ENCODE data around the gene HOXA3.

Gene HOXA3

GRCh38 chr7:27140126-27140857, 12.1 kb downstream of the HOXA3 start:
- no peaks in the 10 kb centered on the region for H4K20me1 ChIP-seq (ENCODE audit: control insufficient read depth, insufficient read depth, low read depth, low read length)
- H3K9me2 ChIP-seq (replicated peaks; ENCODE audit: control insufficient read depth, low read length) = no peaks in the 10 kb centered on the region
- H3K9me3 ChIP-seq (ENCODE audit: control insufficient read depth, insufficient read depth, low read length) = no peaks in the 10 kb centered on the region
- no peak overlapping the region for H3K4me3 ChIP-seq (ENCODE audit: low read length)
- H3K27me3 ChIP-seq (ENCODE audit: control insufficient read depth, low read length) = peaks cover 42% of the 10 kb centered on the region
- no peaks in the 10 kb centered on the region for H3F3A ChIP-seq (ENCODE audit: control insufficient read depth, insufficient read depth)
- H3K4me2 ChIP-seq (ENCODE audit: low read length) = no peak overlapping the region
- H3K27ac ChIP-seq (ENCODE audit: low read depth, low read length) = no peak overlapping the region
- no peaks in the 10 kb centered on the region for H3K36me3 ChIP-seq (ENCODE audit: control insufficient read depth, low read length)
- no peaks in the 10 kb centered on the region for H3K79me2 ChIP-seq (ENCODE audit: control insufficient read depth, low read length)
- 0 out of 2 replicates have a peak, but pooled peaks cover 5% of the 10 kb centered on the region for H3K4me1 ChIP-seq (ENCODE audit: control insufficient read depth, low read length)
- TF ChIP-seq EZH2phosphoT487 (IDR thresholded peaks at IDR 0.05; ENCODE audit: borderline replicate concordance, low read length) = no peak

- Histone ChIP-seq H4K20me1 (ENCODE audit: control insufficient read depth, insufficient read depth, low read depth, low read length) (no peaks in the 10 kb centered on the region), H3K9me2 (replicated peaks; ENCODE audit: control insufficient read depth, low read length) (no peaks in the 10 kb centered on the region), H3K27ac (ENCODE audit: low read depth, low read length) (no peak overlapping the region), H3K9me3 (ENCODE audit: control insufficient read depth, insufficient read depth, low read length) (no peaks in the 10 kb centered on the region), H3K4me3 (ENCODE audit: low read length) (no peak overlapping the region), H3F3A (ENCODE audit: control insufficient read depth, insufficient read depth) (no peaks in the 10 kb centered on the region), H3K4me2 (ENCODE audit: low read length) (no peak overlapping the region), H3K4me1 (ENCODE audit: control insufficient read depth, low read length) (no peaks in the 10 kb centered on the region), H3K27me3 (ENCODE audit: control insufficient read depth, low read length) (peaks cover 46% of the 10 kb centered on the region), H3K36me3 (ENCODE audit: control insufficient read depth, low read length) (no peaks in the 10 kb centered on the region), H3K79me2 (ENCODE audit: control insufficient read depth, low read length) (no peaks in the 10 kb centered on the region)
- TF ChIP-seq CTCF (IDR thresholded peaks at IDR 0.05; ENCODE audit: low read depth, low read length, poor library complexity, severe bottlenecking) (no peak), EZH2phosphoT487 (IDR thresholded peaks at IDR 0.05; ENCODE audit: borderline replicate concordance, low read length) (no peak)
These were observed 12.9 kb downstream of the HOXA3 start for GRCh38 chr7:27139334-27140125.

- Histone ChIP-seq H3K36me3 (ENCODE audit: control insufficient read depth, low read length) (no peaks in the 10 kb centered on the region), H3K4me2 (ENCODE audit: low read length) (no peak overlapping the region), H3K27me3 (ENCODE audit: control insufficient read depth, low read length) (peaks cover 50% of the 10 kb centered on the region), H3K9me3 (ENCODE audit: control insufficient read depth, insufficient read depth, low read length) (no peaks in the 10 kb centered on the region), H4K20me1 (ENCODE audit: control insufficient read depth, insufficient read depth, low read depth, low read length) (no peaks in the 10 kb centered on the region), H3F3A (ENCODE audit: control insufficient read depth, insufficient read depth) (no peaks in the 10 kb centered on the region), H3K9me2 (replicated peaks; ENCODE audit: control insufficient read depth, low read length) (no peaks in the 10 kb centered on the region), H3K27ac (ENCODE audit: low read depth, low read length) (no peak overlapping the region), H3K4me3 (ENCODE audit: low read length) (no peak overlapping the region), H3K4me1 (ENCODE audit: control insufficient read depth, low read length) (no peaks in the 10 kb centered on the region), H3K79me2 (ENCODE audit: control insufficient read depth, low read length) (no peaks in the 10 kb centered on the region)
- TF ChIP-seq CTCF (IDR thresholded peaks at IDR 0.05; ENCODE audit: low read depth, low read length, poor library complexity, severe bottlenecking) = no peak
- no peak for TF ChIP-seq EZH2phosphoT487 (IDR thresholded peaks at IDR 0.05; ENCODE audit: borderline replicate concordance, low read length)
These were observed 13.4 kb downstream of the HOXA3 start for GRCh38 chr7:27138985-27139333.

- H3K27me3 ChIP-seq (ENCODE audit: control insufficient read depth, low read length) = peaks cover 55% of the 10 kb centered on the region
- H3K9me3 ChIP-seq (ENCODE audit: control insufficient read depth, insufficient read depth, low read length) = no peaks in the 10 kb centered on the region
- H3K9me2 ChIP-seq (replicated peaks; ENCODE audit: control insufficient read depth, low read length) = no peaks in the 10 kb centered on the region
- no peak overlapping the region for H3K4me2 ChIP-seq (ENCODE audit: low read length)
- no peaks in the 10 kb centered on the region for H4K20me1 ChIP-seq (ENCODE audit: control insufficient read depth, insufficient read depth, low read depth, low read length)
- H3K79me2 ChIP-seq (ENCODE audit: control insufficient read depth, low read length) = no peaks in the 10 kb centered on the region
- TF ChIP-seq EZH2phosphoT487 (IDR thresholded peaks at IDR 0.05; ENCODE audit: borderline replicate concordance, low read length) (no peak), CTCF (IDR thresholded peaks at IDR 0.05; ENCODE audit: low read depth, low read length, poor library complexity, severe bottlenecking) (no peak)
- no peaks in the 10 kb centered on the region for H3K36me3 ChIP-seq (ENCODE audit: control insufficient read depth, low read length)
- no peaks in the 10 kb centered on the region for H3F3A ChIP-seq (ENCODE audit: control insufficient read depth, insufficient read depth)
- H3K4me3 ChIP-seq (ENCODE audit: low read length) = no peak overlapping the region
- H3K27ac ChIP-seq (ENCODE audit: low read depth, low read length) = no peak overlapping the region
- no peaks in the 10 kb centered on the region for H3K4me1 ChIP-seq (ENCODE audit: control insufficient read depth, low read length)
These were observed 13.9 kb downstream of the HOXA3 start for GRCh38 chr7:27138472-27138871.

Data from DOHH2 (cell line).